DOHH2 (cell line): Measurements from ENCODE around the gene EGR1.
"Not testable (repeated sequence)": the region's sequence is repeated elsewhere in the genome, so short reads cannot be mapped to it uniquely, and the experiment has no call there.

Experiments used
- EZH2phosphoT487 ChIP-seq: fragments of 200-600 bp; sonication (generic); IDR thresholded peaks from 2 replicates; pipeline ENCODE4 v1.6.1; 2017; ENCODE audit warnings: borderline replicate concordance, mild to moderate bottlenecking, antibody characterized with exemption, low read length, moderate library complexity, mixed read lengths
- TF ChIP-seq, protein P1 (sequence below): fragments of 200-600 bp; sonication (generic); IDR thresholded peaks from one replicate; pipeline ENCODE4 v1.5.1; 2014; ENCODE audit warnings: antibody characterized with exemption, mild to moderate bottlenecking, low read depth, low read length; ENCODE audit not compliant: poor library complexity, severe bottlenecking

GRCh38 chr5:138473151-138473550, 7.9 kb downstream of the EGR1 start:
- TF ChIP-seq, protein P1, sequence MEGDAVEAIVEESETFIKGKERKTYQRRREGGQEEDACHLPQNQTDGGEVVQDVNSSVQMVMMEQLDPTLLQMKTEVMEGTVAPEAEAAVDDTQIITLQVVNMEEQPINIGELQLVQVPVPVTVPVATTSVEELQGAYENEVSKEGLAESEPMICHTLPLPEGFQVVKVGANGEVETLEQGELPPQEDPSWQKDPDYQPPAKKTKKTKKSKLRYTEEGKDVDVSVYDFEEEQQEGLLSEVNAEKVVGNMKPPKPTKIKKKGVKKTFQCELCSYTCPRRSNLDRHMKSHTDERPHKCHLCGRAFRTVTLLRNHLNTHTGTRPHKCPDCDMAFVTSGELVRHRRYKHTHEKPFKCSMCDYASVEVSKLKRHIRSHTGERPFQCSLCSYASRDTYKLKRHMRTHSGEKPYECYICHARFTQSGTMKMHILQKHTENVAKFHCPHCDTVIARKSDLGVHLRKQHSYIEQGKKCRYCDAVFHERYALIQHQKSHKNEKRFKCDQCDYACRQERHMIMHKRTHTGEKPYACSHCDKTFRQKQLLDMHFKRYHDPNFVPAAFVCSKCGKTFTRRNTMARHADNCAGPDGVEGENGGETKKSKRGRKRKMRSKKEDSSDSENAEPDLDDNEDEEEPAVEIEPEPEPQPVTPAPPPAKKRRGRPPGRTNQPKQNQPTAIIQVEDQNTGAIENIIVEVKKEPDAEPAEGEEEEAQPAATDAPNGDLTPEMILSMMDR = not testable (repeated sequence)
- TF ChIP-seq EZH2phosphoT487 = not testable (repeated sequence)
